ACHN (cell line): ENCODE results near the gene DOCK6.
"Not testable (repeated sequence)": the region's sequence is repeated elsewhere in the genome, so short reads cannot be mapped to it uniquely, and the experiment has no call there.

Source experiments
- DNase-seq: peaks from one replicate; pipeline ENCODE4 v3.0.0-alpha.2; 2015
- in situ Hi-C: cut with HindIII; loops from 2 replicates; pipeline ENCODE4 v1.10.0; 2017; ENCODE audit warnings: low sequenced_read_pairs, low pct_ligation_motif_present, low pct_unique_long_range_greater_than_20kb

DOCK6 gene

DNA sequence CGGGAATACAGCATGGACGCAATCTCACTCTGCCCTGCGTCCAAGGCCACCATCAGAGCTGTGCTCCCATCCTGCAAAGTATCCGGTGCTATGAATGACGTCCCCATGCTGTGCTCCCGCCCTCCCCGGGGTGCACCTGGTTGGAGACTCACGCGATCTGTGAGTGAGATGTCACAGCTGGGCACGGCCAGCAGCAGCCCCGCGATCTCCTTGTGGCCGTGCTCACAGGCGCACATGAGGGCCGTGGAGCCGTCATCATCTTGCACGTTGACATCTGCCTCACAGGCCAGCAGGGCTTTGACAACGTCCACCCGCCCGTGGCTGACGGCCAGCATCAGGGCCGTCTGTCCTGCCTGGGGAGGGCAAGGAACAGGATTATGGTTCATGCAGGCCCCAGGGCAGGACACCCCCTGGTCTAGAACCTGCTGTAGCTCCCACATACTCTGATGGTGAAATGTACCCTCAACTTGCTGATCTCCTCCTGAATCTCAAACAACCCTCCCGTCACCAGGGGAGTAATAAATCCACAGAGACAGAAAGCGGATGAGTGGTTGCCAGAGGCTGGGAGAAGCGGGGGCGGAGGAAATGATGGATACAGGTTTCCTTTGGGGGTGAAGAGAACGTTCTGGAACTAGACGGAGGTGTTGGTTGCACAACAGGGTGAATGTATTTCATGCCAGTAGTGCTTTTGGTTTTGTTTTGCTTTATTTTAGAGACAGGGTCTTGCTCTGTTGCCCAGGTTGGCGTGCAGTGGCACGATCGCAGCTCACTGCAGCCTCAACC is 92.2 kb downstream of the DOCK6 start:
- DNase-seq, result no peak
- in situ Hi-C loops, result no loop called here

DNA sequence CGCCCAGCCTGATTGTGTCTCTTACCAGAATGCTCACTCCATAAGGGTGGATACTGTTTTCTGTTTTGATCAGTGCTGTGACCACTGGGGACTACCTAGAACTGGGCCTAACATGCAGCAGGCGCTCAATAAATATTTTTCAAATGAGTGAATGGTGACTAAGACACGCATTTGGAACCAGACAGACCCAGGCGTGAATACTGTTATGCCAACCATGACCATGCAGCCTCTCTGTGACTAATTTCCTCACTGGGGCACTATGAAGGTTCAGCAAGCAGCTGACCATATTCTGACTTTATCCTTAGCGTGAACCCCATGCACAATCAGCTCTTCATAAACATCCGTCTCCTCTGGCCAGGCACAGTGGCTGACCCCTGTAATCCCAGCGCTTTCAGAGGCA is 93.8 kb downstream of the DOCK6 start:
- in situ Hi-C loops, result no loop called here
- DNase-seq, result peak; percentile 93

DNA sequence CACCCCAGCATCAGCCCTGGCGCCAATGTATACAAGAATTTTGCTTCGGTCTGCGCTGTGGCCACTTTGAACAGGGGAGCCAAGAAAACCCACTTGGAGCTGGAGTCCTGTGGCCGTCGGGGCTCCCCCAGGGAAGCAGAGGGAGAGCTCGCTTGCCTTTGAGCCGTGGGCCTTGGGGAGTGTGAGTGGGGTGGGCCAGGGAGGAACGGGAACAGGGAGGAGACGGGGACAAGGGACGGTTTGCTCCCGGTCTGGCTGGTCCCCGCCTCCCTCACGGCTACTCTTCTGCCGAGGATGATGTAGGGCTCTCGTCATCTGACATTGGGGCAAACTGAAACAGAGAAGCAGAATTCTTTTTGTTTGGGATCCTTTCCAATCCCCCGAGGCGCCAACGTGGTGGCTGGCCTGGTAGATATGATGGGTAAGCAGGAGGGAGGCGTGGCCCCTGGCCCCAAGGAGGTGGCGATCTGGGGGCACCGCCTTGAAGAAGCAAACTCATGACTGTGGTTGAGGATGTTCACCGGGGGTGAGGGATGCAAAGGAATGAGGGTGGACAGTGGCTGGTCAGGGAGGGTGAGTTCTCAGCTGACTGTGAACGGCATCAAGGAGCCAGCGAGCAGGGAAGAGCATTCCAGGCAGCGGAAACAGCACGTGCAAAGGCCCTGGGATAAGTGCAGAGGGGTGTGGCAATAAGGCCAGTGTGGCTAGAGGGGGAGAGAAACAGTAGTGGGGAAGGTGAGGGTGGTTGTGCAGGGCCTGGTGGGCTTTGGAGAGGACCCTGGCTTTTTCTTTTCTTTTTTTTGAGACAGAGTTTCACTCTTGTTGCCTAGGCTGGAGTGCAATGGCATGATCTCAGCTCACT is 95.8 kb downstream of the DOCK6 start:
- no peak for DNase-seq
- in situ Hi-C loops, result no loop called here

DNA sequence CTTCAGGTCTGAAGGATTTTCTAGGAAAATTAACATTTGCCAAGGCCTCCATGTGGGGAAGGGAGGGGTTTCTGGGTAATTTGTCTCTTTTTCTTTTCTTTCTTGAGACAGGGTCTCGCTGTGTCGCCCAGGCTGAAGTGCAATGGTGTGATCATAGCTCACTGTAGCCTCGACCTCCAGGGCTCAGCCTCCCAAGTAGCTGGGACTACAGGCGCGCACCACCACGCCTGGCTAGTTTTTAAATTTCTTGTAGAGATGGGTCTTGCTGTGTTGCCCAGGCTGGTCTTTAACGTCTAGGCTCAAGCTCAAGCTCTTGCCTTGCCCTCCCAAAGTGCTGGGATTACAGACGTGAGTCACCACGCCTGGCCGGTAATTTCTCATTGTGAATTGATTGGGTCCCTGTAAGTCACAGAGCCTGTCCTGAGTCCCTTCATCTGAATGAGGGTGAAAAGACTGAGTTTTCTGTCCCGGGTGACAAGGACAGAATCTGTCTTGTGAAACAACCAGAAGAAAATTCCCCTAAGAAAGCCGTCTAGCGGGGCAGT is 96.8 kb downstream of the DOCK6 start:
- in situ Hi-C loops, result no loop called here
- no peak for DNase-seq

DNA sequence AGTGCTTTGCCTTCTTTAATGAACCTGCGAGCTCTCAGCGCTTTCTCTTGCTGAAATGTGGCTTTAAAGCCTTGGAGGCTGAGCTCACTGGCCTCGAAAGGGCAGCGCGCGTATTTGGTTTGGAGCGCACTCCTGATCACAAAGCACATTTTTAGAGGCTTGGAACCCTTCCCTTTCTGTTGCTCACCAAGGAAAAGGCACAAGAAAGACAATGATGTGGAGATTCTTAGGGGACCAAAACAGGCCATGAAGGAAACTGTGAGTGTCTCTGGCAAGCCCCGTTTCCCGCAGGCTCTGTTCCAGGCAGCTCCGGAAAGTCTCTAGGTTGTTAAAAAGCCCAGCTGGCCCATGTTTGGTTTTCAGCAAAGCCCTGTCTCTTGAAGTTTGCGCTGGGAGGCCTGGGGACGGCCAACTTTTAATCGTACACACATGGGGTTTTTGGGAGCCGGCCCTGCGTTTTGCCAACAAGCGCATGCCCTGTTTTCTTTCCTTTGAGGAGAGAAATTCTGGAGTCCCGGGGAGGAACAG is 97.4 kb downstream of the DOCK6 start:
- DNase-seq, result no peak
- in situ Hi-C loops, result no loop called here

DNA sequence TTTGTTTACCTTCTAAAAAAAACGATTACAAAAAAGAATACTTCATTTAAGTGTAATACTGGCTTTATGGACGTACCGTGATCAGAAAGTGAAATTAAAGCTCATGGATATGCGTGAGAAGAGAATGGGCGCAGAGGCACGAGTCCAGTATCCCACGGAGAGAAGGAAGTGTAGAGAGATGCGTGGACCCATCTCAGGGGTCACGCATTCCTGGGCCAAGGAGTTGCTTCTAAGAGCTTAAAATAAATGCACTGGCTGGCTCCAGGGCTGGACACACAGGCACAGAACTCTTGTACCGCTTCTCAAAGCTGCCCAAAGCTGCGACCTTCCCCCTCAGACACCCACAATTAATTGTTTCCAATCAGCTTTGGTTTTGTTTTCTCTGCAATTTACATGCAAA is 98.0 kb downstream of the DOCK6 start:
- DNase-seq, result no peak
- in situ Hi-C loops, result no loop called here

DNA sequence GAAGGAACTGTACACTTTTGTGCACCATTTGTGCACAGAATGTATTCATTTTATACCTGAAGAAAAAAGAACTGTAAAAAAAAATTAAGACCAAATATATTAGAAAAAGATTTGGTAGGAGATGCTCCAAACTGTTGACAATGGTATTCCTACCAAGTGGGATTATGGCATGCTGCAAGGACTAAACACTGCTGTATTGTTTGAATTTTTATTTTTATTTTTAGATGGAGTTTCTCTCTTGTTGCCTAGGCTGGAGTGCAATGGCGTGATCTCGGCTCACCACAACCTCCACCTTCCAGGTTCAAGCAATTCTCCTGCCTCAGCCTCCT is 101.9 kb downstream of the DOCK6 start:
- DNase-seq, in situ Hi-C loops: not testable (repeated sequence)

DNA sequence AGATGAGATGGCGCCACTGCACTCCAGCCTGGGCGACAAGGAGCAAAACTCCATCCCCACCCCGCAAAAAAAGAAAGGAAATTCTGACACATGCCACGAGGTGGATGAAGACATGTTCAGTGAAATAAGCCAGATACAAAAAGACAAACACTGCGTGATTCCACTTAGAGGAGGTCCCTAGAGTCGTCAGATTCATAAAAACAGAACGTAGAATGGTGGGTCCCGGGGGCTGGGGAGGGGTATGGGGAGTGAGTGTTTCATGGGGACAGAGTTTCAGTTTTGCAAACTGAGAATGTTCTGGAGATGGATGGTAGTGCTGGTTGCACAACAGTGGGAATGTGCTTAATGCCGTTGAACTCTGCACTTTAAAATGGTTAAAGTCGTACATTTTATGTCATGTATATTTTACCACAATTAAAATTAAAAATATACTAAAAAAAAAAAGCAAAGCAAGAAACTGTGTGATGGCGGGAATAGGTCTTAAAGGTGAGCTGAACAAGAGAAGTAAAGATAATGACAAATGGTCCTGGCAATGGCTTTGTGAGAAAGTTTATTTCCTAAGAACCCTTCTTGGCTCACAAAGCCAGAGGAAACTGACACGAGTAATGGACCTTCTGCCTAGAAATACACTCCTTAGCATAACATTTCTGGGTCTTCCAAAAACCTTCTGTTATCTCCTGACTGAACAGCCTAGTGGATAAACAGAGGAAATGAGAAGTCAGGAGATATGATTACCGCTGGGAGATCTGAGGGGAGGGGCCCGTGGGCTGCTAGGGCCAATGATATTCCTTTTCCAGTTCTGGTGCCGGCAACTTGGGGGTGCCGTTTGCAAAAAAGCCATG is 102.5 kb downstream of the DOCK6 start:
- DNase-seq, result no peak
- in situ Hi-C loops, result no loop called here

DNA sequence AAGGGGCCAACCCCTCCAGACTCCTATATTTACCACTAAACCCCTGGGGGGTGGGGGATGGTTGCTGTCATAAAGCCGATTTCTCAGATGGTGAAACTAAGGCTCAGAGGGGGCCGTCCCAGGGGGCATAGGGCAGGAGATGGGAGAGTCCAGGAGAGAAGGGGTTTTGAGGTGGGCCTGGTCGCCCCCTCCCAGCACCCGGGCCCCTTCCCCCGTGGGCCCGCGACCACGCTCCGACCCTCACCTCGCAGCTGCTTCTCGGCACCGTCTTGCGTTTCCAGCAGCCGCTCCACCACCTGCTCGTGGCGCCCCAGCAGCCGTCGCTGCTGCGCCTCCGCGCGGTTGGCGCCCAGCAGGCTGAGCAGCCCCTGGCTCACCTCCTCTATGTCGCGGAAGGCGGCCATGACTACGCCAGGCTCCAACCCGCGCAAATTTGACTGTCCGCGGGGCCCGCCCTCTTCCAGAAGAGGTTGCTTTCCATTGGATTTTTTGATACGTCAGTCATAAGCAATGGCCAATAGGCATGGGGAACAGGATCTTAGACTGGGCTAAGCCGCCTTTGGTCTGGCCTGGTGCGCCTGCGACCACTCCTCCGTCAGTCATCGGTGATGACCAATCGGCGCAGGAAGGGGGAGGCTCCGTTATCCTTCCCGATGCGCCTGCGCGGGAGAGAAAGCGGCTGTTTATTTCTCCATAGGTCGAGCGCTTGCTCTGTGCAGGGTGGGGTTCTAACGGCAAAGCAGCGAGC is 106.8 kb downstream of the DOCK6 start, which contains the start of gene SPC24:
SPC24 (minus strand) TSS at position 410 of the 748 bp plus-strand sequence; CDS start at position 404, 6 bp downstream.
- in situ Hi-C loops, result no loop called here

DNA sequence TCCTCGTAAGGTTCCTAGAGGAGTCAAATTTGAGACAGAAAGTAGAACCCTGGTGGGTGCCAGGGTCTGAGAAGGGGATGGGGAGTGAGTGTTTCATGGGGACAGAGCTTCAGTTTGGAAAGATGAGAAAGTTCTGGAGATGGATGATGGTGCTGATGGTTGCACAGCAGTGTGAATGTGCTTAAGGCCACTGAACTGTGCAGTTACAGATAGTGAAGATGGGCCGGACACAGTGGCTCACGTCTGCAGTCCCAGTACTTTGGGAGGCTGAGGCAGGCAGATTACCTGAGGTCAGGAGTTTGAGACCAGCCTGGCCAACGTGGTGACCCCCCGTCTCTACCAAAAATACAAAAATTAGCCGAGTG is 107.7 kb downstream of the DOCK6 start:
- in situ Hi-C loops, result no loop called here
- DNase-seq, result no peak

More for the DNA sequence above, 106.8 kb downstream of the DOCK6 start, which contains the start of gene SPC24:
- DNase-seq, result peak; percentile 96

DNA sequence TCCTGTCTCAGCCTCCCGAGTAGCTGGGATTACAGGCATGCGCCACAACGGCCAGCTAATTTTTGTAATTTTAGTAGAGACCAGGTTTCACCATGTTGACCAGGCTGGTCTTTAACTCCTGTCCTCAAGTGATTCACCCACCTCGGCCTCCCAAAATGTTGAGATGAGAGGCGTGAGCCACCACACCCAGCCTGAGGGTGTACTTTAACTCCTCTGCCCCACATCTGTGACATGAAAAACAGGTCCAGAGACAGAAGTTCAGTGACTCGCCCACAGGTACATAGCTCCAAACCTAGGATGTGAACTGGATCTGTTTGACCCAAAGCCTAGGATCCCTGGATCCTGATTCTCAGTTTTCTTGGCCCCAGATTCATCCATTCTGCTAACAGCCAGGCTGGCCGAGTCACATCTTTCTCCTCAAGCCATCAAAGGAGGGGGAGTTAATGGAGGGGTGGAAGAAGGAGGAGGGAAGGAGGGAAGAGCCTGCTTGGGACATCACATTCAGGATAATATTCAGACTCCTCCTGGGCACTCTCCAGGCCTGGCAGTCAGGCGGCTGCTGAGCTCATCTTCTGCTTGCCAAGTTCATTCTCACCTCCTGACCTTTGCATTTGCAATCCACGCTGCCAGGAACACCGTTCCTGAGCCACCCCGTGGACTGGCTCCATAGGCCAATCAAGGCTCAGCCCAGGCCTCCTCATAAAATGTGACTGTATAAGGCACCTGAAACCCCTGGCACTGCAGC is 109.8 kb downstream of the DOCK6 start:
- peak; percentile 68 for DNase-seq

DNA sequence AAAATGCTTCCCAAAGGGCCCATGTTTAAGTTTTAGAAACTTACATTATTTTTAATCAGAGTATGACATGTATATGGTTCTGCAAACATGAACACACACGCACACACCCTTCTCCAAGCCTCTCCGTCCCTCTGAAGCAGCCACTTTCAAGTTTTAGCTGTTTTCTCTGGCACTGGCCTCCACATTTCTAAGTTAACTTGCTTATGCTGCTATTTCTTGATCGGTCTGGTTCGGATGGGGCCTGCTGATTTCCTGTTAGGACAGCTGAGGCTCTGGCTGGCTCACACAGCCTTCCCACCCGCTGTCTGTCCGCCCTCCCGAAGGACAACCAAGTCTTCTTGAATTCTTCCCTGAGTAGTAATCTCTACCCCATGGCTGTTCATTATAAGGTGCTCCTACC is 111.1 kb downstream of the DOCK6 start:
- in situ Hi-C loops, result no loop called here
- no peak for DNase-seq

More for the DNA sequence above, 109.8 kb downstream of the DOCK6 start:
- in situ Hi-C loops, result no loop called here
